IMR-90 (cell line): ENCODE data around the gene CA12.

Source experiments
- RCOR1 ChIP-seq: IDR thresholded peaks from 2 replicates; pipeline ENCODE4 v1.6.1; 2012; ENCODE audit warnings: mild to moderate bottlenecking, low read length, improper control_type of control experiment; ENCODE audit not compliant: insufficient replicate concordance
- TF ChIP-seq, protein P1 (sequence below): conservative IDR thresholded peaks from 2 replicates; pipeline ENCODE4 v1.5.1; 2012; ENCODE audit warnings: mild to moderate bottlenecking, low read depth, low read length, improper control_type of control experiment

DNA sequence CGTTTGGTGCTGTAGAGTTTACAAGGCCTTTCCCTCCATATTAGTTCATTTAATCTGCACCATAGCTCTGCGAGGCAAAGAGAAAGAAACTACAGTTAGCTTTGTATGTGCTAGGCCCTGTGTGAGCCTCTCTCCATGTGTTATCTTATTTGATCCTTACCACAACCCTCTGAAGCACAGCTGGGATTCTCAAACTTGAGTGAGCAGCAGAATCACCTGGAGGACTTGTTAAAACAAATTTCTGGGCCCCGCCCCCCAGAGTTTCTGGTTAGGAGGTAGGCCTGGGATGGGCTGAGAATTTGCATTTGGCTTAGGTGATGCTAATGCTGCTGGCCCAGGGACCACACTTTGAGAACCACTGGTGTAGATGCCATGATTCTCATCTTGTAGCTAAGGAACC lies 12.3 kb downstream of the CA12 start:
- TF ChIP-seq, protein P1, sequence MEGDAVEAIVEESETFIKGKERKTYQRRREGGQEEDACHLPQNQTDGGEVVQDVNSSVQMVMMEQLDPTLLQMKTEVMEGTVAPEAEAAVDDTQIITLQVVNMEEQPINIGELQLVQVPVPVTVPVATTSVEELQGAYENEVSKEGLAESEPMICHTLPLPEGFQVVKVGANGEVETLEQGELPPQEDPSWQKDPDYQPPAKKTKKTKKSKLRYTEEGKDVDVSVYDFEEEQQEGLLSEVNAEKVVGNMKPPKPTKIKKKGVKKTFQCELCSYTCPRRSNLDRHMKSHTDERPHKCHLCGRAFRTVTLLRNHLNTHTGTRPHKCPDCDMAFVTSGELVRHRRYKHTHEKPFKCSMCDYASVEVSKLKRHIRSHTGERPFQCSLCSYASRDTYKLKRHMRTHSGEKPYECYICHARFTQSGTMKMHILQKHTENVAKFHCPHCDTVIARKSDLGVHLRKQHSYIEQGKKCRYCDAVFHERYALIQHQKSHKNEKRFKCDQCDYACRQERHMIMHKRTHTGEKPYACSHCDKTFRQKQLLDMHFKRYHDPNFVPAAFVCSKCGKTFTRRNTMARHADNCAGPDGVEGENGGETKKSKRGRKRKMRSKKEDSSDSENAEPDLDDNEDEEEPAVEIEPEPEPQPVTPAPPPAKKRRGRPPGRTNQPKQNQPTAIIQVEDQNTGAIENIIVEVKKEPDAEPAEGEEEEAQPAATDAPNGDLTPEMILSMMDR = no peak
- TF ChIP-seq RCOR1 = no peak
